HepG2 (cell line): ENCODE data around the gene HES7. TPM values are rescaled to one million over a fixed set of nuclear protein-coding genes. Genes with fewer than 3 reads are reported as not detected.
A peak's percentile ranks its signal among the peaks of the same experiment; 100 is the strongest.

Source experiments
- BCL3 ChIP-seq: sonication (generic); formaldehyde crosslinking; IDR thresholded peaks from 2 replicates; pipeline ENCODE4 v1.5.1; 2020; ENCODE audit warnings: mild to moderate bottlenecking, missing genetic modification reagents, moderate library complexity
- ETV5 ChIP-seq: IDR thresholded peaks from 2 replicates; pipeline ENCODE4 v1.6.1; 2018; ENCODE audit warnings: missing biosample characterization, missing genetic modification reagents, inconsistent platforms, borderline replicate concordance
- HNRNPK ChIP-seq: fragments of 200-400 bp; formaldehyde crosslinking; IDR thresholded peaks from 2 replicates; pipeline ENCODE4 v1.6.1; 2018; ENCODE audit warnings: low read length, low read depth, moderate library complexity, mild to moderate bottlenecking; ENCODE audit not compliant: poor library complexity, severe bottlenecking
- HOXA9 ChIP-seq: sonication (generic); formaldehyde crosslinking; IDR thresholded peaks from 2 replicates; pipeline ENCODE4 v1.8.1; 2022; ENCODE audit warnings: missing genetic modification reagents, mild to moderate bottlenecking, moderate library complexity, borderline replicate concordance
- KDM4B ChIP-seq: sonication (generic); formaldehyde crosslinking; IDR thresholded peaks from 2 replicates; pipeline ENCODE4 v1.4.0; 2020; ENCODE audit warnings: missing genetic modification reagents
- NR1H2 ChIP-seq: sonication (generic); formaldehyde crosslinking; IDR thresholded peaks from 2 replicates; pipeline ENCODE4 v1.8.1; 2022; ENCODE audit warnings: low read depth, missing genetic modification reagents, borderline replicate concordance
- XBP1 ChIP-seq: sonication (generic); formaldehyde crosslinking; IDR thresholded peaks from 2 replicates; pipeline ENCODE4 v1.5.0; 2020; ENCODE audit warnings: missing genetic modification reagents
- YEATS2 ChIP-seq: sonication (generic); formaldehyde crosslinking; IDR thresholded peaks from 2 replicates; pipeline ENCODE4 v1.4.0; 2020; ENCODE audit warnings: missing genetic modification reagents, borderline replicate concordance
- ZFY ChIP-seq: sonication (generic); formaldehyde crosslinking; IDR thresholded peaks from 2 replicates; pipeline ENCODE4 v1.4.0; 2020; ENCODE audit warnings: missing genetic modification reagents
- ZMAT5 ChIP-seq: sonication (generic); formaldehyde crosslinking; IDR thresholded peaks from 2 replicates; pipeline ENCODE4 v1.5.0; 2020; ENCODE audit warnings: mild to moderate bottlenecking, low read depth, missing genetic modification reagents, borderline replicate concordance
- ZNF33B ChIP-seq: sonication (generic); formaldehyde crosslinking; IDR thresholded peaks from 2 replicates; pipeline ENCODE4 v1.5.1; 2020; ENCODE audit warnings: mild to moderate bottlenecking, missing genetic modification reagents
- ZNF383 ChIP-seq: sonication (generic); formaldehyde crosslinking; IDR thresholded peaks from 2 replicates; pipeline ENCODE4 v1.4.0; 2020; ENCODE audit warnings: missing genetic modification reagents, mild to moderate bottlenecking, borderline replicate concordance
- ZNF510 ChIP-seq: sonication (generic); formaldehyde crosslinking; IDR thresholded peaks from 2 replicates; pipeline ENCODE4 v1.4.0; 2020; ENCODE audit warnings: low read depth, mild to moderate bottlenecking, missing genetic modification reagents
- ZNF691 ChIP-seq: sonication (generic); formaldehyde crosslinking; IDR thresholded peaks from 2 replicates; pipeline ENCODE4 v1.4.0; 2020; ENCODE audit warnings: missing genetic modification reagents, low read depth, mild to moderate bottlenecking, borderline replicate concordance
- polyA plus RNA-seq, 8 experiments: library from polyadenylated mRNA; depleted of rRNA in 3 of 8; stranded (reverse) in 7 of 8; unstranded in 1 of 8; fragments of >200 nt; fragmentation: Illumina TruSeq in 4 of 8; extraction: Trizol in 4 of 8; gene quantifications; 2 replicates each; pipeline versions ENCODE4 v1.2.1 to v1.2.3, GENCODE V29; 2011 to 2016; ENCODE audit warnings: low read depth in 4 of 8, missing spikeins in 1 of 8, mixed read lengths in 1 of 8; ENCODE audit not compliant: insufficient read depth in 1 of 8
- total RNA-seq, 5 experiments: library from RNA; depleted of rRNA; stranded (reverse); fragments of >200 nt; fragmentation: Illumina TruSeq; extraction: Trizol; gene quantifications; 2 replicates each; pipeline ENCODE4 v1.2.3, GENCODE V29; 2016; ENCODE audit warnings: low read depth in 1 of 5
- TF ChIP-seq, protein P1 (sequence below): sonication (generic); formaldehyde crosslinking; IDR thresholded peaks from 2 replicates; pipeline ENCODE4 v1.4.0; 2020; ENCODE audit warnings: mild to moderate bottlenecking, missing genetic modification reagents
- TF ChIP-seq, protein P2 (sequence below): sonication (generic); formaldehyde crosslinking; conservative IDR thresholded peaks from 2 replicates; pipeline ENCODE4 v1.4.0; 2020; ENCODE audit warnings: mild to moderate bottlenecking, missing genetic modification reagents, moderate library complexity
- TF ChIP-seq, protein P3 (sequence below): sonication (generic); formaldehyde crosslinking; IDR thresholded peaks from 2 replicates; pipeline ENCODE4 v1.4.0; 2020; ENCODE audit warnings: missing genetic modification reagents, borderline replicate concordance

The HES7 gene
- total and polyA plus RNA-seq, 2 of the 13 experiments (the other 11 are each of a cell fraction or from before 2014, with no cell fraction given) = not detected

GRCh38 chr17:8120520-8121406 is 3.1 kb downstream of the HES7 start (continued):
- TF ChIP-seq NR1H2 (CRISPR knock-in tag) = no peak
- no peak for TF ChIP-seq HNRNPK
- TF ChIP-seq KDM4B (CRISPR knock-in tag) = no peak
- TF ChIP-seq ZFY (CRISPR knock-in tag) = no peak
- TF ChIP-seq ZNF691 (CRISPR knock-in tag) = no peak
- TF ChIP-seq YEATS2 (CRISPR knock-in tag) = no peak
- TF ChIP-seq, protein P1, sequence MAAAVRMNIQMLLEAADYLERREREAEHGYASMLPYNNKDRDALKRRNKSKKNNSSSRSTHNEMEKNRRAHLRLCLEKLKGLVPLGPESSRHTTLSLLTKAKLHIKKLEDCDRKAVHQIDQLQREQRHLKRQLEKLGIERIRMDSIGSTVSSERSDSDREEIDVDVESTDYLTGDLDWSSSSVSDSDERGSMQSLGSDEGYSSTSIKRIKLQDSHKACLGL (CRISPR knock-in tag) = no peak
- TF ChIP-seq ETV5 = no peak
- no peak for TF ChIP-seq XBP1 (CRISPR knock-in tag)
- no peak for TF ChIP-seq ZMAT5 (CRISPR knock-in tag)
- TF ChIP-seq ZNF510 (CRISPR knock-in tag) = no peak
- TF ChIP-seq, protein P2, sequence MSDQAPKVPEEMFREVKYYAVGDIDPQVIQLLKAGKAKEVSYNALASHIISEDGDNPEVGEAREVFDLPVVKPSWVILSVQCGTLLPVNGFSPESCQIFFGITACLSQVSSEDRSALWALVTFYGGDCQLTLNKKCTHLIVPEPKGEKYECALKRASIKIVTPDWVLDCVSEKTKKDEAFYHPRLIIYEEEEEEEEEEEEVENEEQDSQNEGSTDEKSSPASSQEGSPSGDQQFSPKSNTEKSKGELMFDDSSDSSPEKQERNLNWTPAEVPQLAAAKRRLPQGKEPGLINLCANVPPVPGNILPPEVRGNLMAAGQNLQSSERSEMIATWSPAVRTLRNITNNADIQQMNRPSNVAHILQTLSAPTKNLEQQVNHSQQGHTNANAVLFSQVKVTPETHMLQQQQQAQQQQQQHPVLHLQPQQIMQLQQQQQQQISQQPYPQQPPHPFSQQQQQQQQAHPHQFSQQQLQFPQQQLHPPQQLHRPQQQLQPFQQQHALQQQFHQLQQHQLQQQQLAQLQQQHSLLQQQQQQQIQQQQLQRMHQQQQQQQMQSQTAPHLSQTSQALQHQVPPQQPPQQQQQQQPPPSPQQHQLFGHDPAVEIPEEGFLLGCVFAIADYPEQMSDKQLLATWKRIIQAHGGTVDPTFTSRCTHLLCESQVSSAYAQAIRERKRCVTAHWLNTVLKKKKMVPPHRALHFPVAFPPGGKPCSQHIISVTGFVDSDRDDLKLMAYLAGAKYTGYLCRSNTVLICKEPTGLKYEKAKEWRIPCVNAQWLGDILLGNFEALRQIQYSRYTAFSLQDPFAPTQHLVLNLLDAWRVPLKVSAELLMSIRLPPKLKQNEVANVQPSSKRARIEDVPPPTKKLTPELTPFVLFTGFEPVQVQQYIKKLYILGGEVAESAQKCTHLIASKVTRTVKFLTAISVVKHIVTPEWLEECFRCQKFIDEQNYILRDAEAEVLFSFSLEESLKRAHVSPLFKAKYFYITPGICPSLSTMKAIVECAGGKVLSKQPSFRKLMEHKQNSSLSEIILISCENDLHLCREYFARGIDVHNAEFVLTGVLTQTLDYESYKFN = no peak
- TF ChIP-seq ZNF33B (CRISPR knock-in tag) = no peak
- no peak for TF ChIP-seq ZNF383 (CRISPR knock-in tag)
- TF ChIP-seq, protein P3, sequence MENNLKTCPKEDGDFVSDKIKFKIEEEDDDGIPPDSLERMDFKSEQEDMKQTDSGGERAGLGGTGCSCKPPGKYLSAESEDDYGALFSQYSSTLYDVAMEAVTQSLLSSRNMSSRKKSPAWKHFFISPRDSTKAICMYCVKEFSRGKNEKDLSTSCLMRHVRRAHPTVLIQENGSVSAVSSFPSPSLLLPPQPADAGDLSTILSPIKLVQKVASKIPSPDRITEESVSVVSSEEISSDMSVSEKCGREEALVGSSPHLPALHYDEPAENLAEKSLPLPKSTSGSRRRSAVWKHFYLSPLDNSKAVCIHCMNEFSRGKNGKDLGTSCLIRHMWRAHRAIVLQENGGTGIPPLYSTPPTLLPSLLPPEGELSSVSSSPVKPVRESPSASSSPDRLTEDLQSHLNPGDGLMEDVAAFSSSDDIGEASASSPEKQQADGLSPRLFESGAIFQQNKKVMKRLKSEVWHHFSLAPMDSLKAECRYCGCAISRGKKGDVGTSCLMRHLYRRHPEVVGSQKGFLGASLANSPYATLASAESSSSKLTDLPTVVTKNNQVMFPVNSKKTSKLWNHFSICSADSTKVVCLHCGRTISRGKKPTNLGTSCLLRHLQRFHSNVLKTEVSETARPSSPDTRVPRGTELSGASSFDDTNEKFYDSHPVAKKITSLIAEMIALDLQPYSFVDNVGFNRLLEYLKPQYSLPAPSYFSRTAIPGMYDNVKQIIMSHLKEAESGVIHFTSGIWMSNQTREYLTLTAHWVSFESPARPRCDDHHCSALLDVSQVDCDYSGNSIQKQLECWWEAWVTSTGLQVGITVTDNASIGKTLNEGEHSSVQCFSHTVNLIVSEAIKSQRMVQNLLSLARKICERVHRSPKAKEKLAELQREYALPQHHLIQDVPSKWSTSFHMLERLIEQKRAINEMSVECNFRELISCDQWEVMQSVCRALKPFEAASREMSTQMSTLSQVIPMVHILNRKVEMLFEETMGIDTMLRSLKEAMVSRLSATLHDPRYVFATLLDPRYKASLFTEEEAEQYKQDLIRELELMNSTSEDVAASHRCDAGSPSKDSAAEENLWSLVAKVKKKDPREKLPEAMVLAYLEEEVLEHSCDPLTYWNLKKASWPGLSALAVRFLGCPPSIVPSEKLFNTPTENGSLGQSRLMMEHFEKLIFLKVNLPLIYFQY (CRISPR knock-in tag) = 0 out of 2 replicates have a peak, but pooled peaks have one; percentile 22
- no peak for TF ChIP-seq HOXA9
- no peak for TF ChIP-seq BCL3 (CRISPR knock-in tag)
